Glutamatergic neuron (in vitro differentiated cells): ENCODE results near the gene RND3. TPM values are rescaled to one million over a fixed set of nuclear protein-coding genes. Genes with fewer than 3 reads are reported as not detected.

Experiments used
- DNase-seq: peaks from one replicate; pipeline ENCODE4 v3.0.0; 2022
- H3K27ac Mint-ChIP-seq: one replicate; pipeline ENCODE4 v1.8.0; 2020; ENCODE audit warnings: mild to moderate bottlenecking, mixed read lengths, inconsistent platforms; ENCODE audit not compliant: unreplicated experiment
- H3K27me3 Mint-ChIP-seq: one replicate; pipeline ENCODE4 v1.8.0; 2020; ENCODE audit warnings: mild to moderate bottlenecking, moderate library complexity, mixed read lengths, inconsistent platforms; ENCODE audit not compliant: unreplicated experiment
- H3K36me3 Mint-ChIP-seq: one replicate; pipeline ENCODE4 v1.8.0; 2020; ENCODE audit warnings: mild to moderate bottlenecking, mixed read lengths, inconsistent platforms; ENCODE audit not compliant: unreplicated experiment
- H3K4me1 Mint-ChIP-seq: one replicate; pipeline ENCODE4 v1.8.0; 2020; ENCODE audit warnings: mild to moderate bottlenecking, low read depth, mixed read lengths, inconsistent platforms; ENCODE audit not compliant: unreplicated experiment
- H3K4me3 Mint-ChIP-seq: one replicate; pipeline ENCODE4 v1.8.0; 2020; ENCODE audit warnings: mild to moderate bottlenecking, mixed read lengths, inconsistent platforms; ENCODE audit not compliant: unreplicated experiment
- H3K9me3 Mint-ChIP-seq: one replicate; pipeline ENCODE4 v1.8.0; 2020; ENCODE audit warnings: mild to moderate bottlenecking, moderate library complexity, mixed read lengths, inconsistent platforms; ENCODE audit not compliant: unreplicated experiment
- CTCF ChIP-seq: fragments of 200-600 bp; sonication (generic); IDR thresholded peaks from one replicate; pipeline ENCODE4 v1.5.0; 2021; ENCODE audit not compliant: partially characterized antibody, unreplicated experiment
- total RNA-seq: library from RNA; stranded (reverse); fragmentation: NEBNext Ultra II Directional; extraction: Animal tissue kit (Norgen Biotek cat#: 25700); gene quantifications from one replicate; pipeline ENCODE4 v1.2.1, GENCODE V29; 2021; ENCODE audit not compliant: unreplicated experiment

The RND3 gene
- total RNA-seq, 1 donor from 2014 or later = 49.0 TPM

GRCh38 chr2:150486539-150487484, 655 bp downstream of the RND3 start:
- no peak for TF ChIP-seq CTCF
- Mint-ChIP-seq H3K9me3 (peaks cover 10% of the 10 kb centered on the region), H3K27ac (peak overlapping the region; percentile 96), H3K4me1 (peaks cover 16% of the 10 kb centered on the region), H3K36me3 (no peaks in the 10 kb centered on the region), H3K4me3 (peak overlapping the region; percentile 94), H3K27me3 (no peaks in the 10 kb centered on the region)
- peak; percentile 43 for DNase-seq

GRCh38 chr2:150485871-150486538, 1.5 kb downstream of the RND3 start:
- H3K27me3 Mint-ChIP-seq = no peaks in the 10 kb centered on the region
- H3K27ac Mint-ChIP-seq = peak overlapping the region; percentile 96

GRCh38 chr2:150485114-150485870, 2.2 kb downstream of the RND3 start:
- H3K4me3 Mint-ChIP-seq = peak overlapping the region; percentile 94
- H3K36me3 Mint-ChIP-seq = no peaks in the 10 kb centered on the region
- peak overlapping the region; percentile 96 for H3K27ac Mint-ChIP-seq
- no peak for TF ChIP-seq CTCF
- DNase-seq = peak; percentile 78
- no peaks in the 10 kb centered on the region for H3K27me3 Mint-ChIP-seq
- H3K9me3 Mint-ChIP-seq = peaks cover 10% of the 10 kb centered on the region
- H3K4me1 Mint-ChIP-seq = peaks cover 16% of the 10 kb centered on the region

More at GRCh38 chr2:150485871-150486538, 1.5 kb downstream of the RND3 start:
- Mint-ChIP-seq H3K4me3 (peak overlapping the region; percentile 94), H3K4me1 (peaks cover 16% of the 10 kb centered on the region), H3K9me3 (peaks cover 10% of the 10 kb centered on the region), H3K36me3 (no peaks in the 10 kb centered on the region)
- TF ChIP-seq CTCF = no peak
- DNase-seq = peak; percentile 68

DNA sequence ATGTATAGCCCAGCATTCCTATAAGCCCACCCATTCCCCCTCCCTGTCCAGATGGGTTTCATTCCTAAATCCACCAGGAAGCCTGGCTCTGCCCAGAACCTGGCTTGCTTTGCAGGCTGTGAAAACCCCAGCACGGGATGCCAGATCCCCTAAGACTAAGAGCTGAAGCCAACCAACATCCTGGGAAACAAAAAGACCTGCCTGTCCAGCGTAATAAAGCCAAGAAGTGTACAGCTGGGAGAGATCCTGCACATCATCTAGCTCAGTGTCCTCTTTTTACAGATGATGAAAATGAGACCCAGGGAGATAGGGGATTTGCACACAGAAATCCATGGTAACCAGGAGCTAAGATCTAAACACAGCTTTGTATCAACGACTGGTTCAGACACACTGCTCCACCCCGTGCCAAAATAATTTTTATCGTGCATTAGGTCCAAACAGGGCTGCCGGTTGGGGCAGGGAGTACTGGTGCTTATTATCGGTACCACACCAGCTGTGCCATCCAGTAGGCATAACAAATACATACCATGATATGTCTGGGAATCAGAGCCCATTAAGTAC, 2.9 kb downstream of the RND3 start:
- Mint-ChIP-seq H3K4me1 (peaks cover 20% of the 10 kb centered on the region), H3K36me3 (no peaks in the 10 kb centered on the region), H3K9me3 (peaks cover 10% of the 10 kb centered on the region), H3K27ac (peak overlapping the region; percentile 96), H3K27me3 (no peaks in the 10 kb centered on the region), H3K4me3 (peak overlapping the region; percentile 94)
- no peak for TF ChIP-seq CTCF
- DNase-seq = no peak
